GM12878 (cell line): Measurements from ENCODE around the gene SLMAP. TPM values are rescaled to one million over a fixed set of nuclear protein-coding genes. Genes with fewer than 3 reads are reported as not detected.

Experiments
- CBFB ChIP-seq: IDR thresholded peaks from 2 replicates; pipeline ENCODE4 v1.6.1; 2016; ENCODE audit warnings: antibody characterized with exemption, low read depth
- CBX5 ChIP-seq: sonication (generic); IDR thresholded peaks from 2 replicates; pipeline ENCODE4 v1.6.1; 2016; ENCODE audit warnings: low read depth, moderate library complexity, mild to moderate bottlenecking, inconsistent platforms
- DPF2 ChIP-seq: fragments of 450-650 bp; IDR thresholded peaks from 2 replicates; pipeline ENCODE4 v1.6.1; 2017; ENCODE audit warnings: mild to moderate bottlenecking
- RELA ChIP-seq: fragments of 450-650 bp; IDR thresholded peaks from 2 replicates; pipeline ENCODE4 v1.8.0; 2014; ENCODE audit warnings: borderline replicate concordance; ENCODE audit not compliant: partially characterized antibody
- polyA plus RNA-seq, 11 experiments: library from polyadenylated mRNA; depleted of rRNA in 4 of 11; unstranded in 6 of 11; stranded (reverse) in 5 of 11; fragments of >200 nt; fragmentation: Nextera tagmentation in 4 of 11; fragmentation: Illumina TruSeq in 1 of 11; extraction: Ambion mirVana in 4 of 11; extraction: Trizol in 1 of 11; gene quantifications; 1 replicate in 1 of 11; 2 replicates in 10 of 11; pipeline versions ENCODE4 v1.2.1 to v1.2.3, GENCODE V29; 2011 to 2016; ENCODE audit warnings: inconsistent platforms in 2 of 11, missing spikeins in 2 of 11, low read depth in 1 of 11
- total RNA-seq, 4 experiments: library from RNA; depleted of rRNA in 3 of 4; stranded (reverse); fragments of >200 nt in 3 of 4; fragmentation: Illumina TruSeq in 1 of 4; extraction: Trizol in 1 of 4; gene quantifications; 2 replicates each; pipeline versions ENCODE4 v1.2.1 to v1.2.3, GENCODE V29; 2013 to 2021
- TF ChIP-seq, protein P1 (sequence below): fragments of 450-650 bp; IDR thresholded peaks from 2 replicates; pipeline ENCODE4 v1.6.1; 2017; ENCODE audit warnings: mild to moderate bottlenecking, moderate library complexity
- TF ChIP-seq, protein P2 (sequence below): IDR thresholded peaks from 2 replicates; pipeline ENCODE4 v1.6.1; 2012; ENCODE audit warnings: low read length, inconsistent platforms
- TF ChIP-seq, protein P3 (sequence below): IDR thresholded peaks from 2 replicates; pipeline ENCODE4 v1.6.1; 2012; ENCODE audit warnings: improper control_type of control experiment, low read depth, low read length; ENCODE audit not compliant: insufficient replicate concordance

Gene SLMAP
- total and polyA plus RNA-seq, 10 of the 15 experiments (the other 5 are each of a cell fraction or from before 2014, with no cell fraction given) = 8.3 to 43.8 (median 26.4) TPM

DNA sequence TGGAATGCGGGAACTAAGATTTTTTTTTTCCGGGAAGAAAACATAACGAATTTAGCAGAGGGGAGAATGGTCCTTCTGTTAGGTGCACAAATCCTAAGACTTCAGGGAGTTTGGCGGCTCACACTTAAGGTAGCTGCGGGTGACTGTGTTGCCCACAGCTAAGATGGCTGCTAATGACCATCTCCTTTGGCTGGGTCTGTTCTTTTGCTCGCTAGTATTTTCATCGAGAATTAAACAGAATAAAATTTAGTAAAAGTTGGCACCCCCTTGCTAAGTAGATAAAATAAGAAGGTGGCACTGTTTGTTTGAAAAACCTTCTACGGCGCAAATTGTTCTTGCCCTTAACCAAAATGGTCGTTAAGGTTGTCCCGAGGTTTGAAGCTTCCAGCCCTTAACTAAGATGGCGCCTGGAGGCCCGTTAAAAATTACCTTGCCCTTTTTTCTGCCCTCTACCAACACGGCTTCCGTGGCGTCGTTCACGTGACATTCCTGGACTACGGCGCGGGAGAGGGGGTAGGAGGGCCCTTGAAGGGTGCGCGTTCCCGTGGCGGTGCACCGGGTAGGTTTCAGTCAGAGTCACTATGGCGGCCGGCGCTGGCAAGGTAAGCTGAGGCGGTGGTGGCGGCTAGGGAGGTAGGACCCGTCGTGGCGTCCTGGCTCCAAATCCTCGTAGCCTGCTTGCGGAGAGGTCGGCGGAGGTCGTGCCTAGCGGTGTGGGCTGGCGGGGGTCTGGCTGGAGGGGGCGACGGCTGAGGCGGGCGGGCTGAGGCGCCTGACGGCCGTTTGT, at the start of gene SLMAP (continued):
- TF ChIP-seq, protein P1, sequence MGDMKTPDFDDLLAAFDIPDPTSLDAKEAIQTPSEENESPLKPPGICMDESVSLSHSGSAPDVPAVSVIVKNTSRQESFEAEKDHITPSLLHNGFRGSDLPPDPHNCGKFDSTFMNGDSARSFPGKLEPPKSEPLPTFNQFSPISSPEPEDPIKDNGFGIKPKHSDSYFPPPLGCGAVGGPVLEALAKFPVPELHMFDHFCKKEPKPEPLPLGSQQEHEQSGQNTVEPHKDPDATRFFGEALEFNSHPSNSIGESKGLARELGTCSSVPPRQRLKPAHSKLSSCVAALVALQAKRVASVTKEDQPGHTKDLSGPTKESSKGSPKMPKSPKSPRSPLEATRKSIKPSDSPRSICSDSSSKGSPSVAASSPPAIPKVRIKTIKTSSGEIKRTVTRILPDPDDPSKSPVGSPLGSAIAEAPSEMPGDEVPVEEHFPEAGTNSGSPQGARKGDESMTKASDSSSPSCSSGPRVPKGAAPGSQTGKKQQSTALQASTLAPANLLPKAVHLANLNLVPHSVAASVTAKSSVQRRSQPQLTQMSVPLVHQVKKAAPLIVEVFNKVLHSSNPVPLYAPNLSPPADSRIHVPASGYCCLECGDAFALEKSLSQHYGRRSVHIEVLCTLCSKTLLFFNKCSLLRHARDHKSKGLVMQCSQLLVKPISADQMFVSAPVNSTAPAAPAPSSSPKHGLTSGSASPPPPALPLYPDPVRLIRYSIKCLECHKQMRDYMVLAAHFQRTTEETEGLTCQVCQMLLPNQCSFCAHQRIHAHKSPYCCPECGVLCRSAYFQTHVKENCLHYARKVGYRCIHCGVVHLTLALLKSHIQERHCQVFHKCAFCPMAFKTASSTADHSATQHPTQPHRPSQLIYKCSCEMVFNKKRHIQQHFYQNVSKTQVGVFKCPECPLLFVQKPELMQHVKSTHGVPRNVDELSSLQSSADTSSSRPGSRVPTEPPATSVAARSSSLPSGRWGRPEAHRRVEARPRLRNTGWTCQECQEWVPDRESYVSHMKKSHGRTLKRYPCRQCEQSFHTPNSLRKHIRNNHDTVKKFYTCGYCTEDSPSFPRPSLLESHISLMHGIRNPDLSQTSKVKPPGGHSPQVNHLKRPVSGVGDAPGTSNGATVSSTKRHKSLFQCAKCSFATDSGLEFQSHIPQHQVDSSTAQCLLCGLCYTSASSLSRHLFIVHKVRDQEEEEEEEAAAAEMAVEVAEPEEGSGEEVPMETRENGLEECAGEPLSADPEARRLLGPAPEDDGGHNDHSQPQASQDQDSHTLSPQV = no peak
- TF ChIP-seq DPF2 = no peak
- TF ChIP-seq, protein P2, sequence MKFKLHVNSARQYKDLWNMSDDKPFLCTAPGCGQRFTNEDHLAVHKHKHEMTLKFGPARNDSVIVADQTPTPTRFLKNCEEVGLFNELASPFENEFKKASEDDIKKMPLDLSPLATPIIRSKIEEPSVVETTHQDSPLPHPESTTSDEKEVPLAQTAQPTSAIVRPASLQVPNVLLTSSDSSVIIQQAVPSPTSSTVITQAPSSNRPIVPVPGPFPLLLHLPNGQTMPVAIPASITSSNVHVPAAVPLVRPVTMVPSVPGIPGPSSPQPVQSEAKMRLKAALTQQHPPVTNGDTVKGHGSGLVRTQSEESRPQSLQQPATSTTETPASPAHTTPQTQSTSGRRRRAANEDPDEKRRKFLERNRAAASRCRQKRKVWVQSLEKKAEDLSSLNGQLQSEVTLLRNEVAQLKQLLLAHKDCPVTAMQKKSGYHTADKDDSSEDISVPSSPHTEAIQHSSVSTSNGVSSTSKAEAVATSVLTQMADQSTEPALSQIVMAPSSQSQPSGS = peak; percentile 47; the same call in 1 of the 2 replicates
- TF ChIP-seq, protein P3, sequence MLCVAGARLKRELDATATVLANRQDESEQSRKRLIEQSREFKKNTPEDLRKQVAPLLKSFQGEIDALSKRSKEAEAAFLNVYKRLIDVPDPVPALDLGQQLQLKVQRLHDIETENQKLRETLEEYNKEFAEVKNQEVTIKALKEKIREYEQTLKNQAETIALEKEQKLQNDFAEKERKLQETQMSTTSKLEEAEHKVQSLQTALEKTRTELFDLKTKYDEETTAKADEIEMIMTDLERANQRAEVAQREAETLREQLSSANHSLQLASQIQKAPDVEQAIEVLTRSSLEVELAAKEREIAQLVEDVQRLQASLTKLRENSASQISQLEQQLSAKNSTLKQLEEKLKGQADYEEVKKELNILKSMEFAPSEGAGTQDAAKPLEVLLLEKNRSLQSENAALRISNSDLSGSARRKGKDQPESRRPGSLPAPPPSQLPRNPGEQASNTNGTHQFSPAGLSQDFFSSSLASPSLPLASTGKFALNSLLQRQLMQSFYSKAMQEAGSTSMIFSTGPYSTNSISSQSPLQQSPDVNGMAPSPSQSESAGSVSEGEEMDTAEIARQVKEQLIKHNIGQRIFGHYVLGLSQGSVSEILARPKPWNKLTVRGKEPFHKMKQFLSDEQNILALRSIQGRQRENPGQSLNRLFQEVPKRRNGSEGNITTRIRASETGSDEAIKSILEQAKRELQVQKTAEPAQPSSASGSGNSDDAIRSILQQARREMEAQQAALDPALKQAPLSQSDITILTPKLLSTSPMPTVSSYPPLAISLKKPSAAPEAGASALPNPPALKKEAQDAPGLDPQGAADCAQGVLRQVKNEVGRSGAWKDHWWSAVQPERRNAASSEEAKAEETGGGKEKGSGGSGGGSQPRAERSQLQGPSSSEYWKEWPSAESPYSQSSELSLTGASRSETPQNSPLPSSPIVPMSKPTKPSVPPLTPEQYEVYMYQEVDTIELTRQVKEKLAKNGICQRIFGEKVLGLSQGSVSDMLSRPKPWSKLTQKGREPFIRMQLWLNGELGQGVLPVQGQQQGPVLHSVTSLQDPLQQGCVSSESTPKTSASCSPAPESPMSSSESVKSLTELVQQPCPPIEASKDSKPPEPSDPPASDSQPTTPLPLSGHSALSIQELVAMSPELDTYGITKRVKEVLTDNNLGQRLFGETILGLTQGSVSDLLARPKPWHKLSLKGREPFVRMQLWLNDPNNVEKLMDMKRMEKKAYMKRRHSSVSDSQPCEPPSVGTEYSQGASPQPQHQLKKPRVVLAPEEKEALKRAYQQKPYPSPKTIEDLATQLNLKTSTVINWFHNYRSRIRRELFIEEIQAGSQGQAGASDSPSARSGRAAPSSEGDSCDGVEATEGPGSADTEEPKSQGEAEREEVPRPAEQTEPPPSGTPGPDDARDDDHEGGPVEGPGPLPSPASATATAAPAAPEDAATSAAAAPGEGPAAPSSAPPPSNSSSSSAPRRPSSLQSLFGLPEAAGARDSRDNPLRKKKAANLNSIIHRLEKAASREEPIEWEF = no peak
- peak; percentile 49; the same call in 1 of the 2 replicates for TF ChIP-seq CBFB
- TF ChIP-seq CBX5 = no peak
- peak; percentile 63 for TF ChIP-seq RELA
